SK-N-MC (cell line): ENCODE results near the gene KPNA4.
"Not testable (repeated sequence)": the region's sequence is repeated elsewhere in the genome, so short reads cannot be mapped to it uniquely, and the experiment has no call there.

Experiments used
- DNase-seq: peaks from one replicate; pipeline ENCODE4 v3.0.0-alpha.2; 2011; ENCODE audit warnings: low read depth, low spot score
- H3K27ac ChIP-seq: fragments of 200-600 bp; sonication (generic); 2 replicates; pipeline ENCODE4 v1.5.1; 2016; ENCODE audit warnings: mixed run types
- H3K36me3 ChIP-seq: fragments of 200-600 bp; sonication (generic); 2 replicates; pipeline ENCODE4 v1.6.1; 2017; ENCODE audit warnings: antibody characterized with exemption, low read length, mixed read lengths; ENCODE audit not compliant: insufficient read depth
- H3K4me3 ChIP-seq: fragments of 200-600 bp; sonication (generic); 2 replicates; pipeline ENCODE4 v1.5.1; 2016
- H3K9ac ChIP-seq: fragments of 200-600 bp; sonication (generic); 2 replicates; pipeline ENCODE4 v1.8.0; 2017; ENCODE audit warnings: mixed run types, mixed read lengths; ENCODE audit not compliant: insufficient read length
- H3K9me3 ChIP-seq: fragments of 200-600 bp; sonication (generic); 2 replicates; pipeline ENCODE4 v1.6.1; 2017; ENCODE audit warnings: low read depth, mild to moderate bottlenecking, antibody characterized with exemption, low read length, moderate library complexity, mixed read lengths
- EZH2 ChIP-seq: fragments of 200-600 bp; sonication (generic); IDR thresholded peaks from one replicate; pipeline ENCODE4 v1.6.1; 2017; ENCODE audit warnings: antibody characterized with exemption
- FOXP2 ChIP-seq: optimal IDR thresholded peaks from 2 replicates; pipeline ENCODE3; 2011; ENCODE audit warnings: mild to moderate bottlenecking, moderate library complexity; ENCODE audit not compliant: insufficient read depth; ENCODE audit errors: extremely low read length, control extremely low read depth
- POLR2AphosphoS5 ChIP-seq: IDR thresholded peaks from 2 replicates; pipeline ENCODE4 v1.6.1; 2012; ENCODE audit warnings: mild to moderate bottlenecking, low read depth, low read length, borderline replicate concordance

Gene KPNA4

DNA sequence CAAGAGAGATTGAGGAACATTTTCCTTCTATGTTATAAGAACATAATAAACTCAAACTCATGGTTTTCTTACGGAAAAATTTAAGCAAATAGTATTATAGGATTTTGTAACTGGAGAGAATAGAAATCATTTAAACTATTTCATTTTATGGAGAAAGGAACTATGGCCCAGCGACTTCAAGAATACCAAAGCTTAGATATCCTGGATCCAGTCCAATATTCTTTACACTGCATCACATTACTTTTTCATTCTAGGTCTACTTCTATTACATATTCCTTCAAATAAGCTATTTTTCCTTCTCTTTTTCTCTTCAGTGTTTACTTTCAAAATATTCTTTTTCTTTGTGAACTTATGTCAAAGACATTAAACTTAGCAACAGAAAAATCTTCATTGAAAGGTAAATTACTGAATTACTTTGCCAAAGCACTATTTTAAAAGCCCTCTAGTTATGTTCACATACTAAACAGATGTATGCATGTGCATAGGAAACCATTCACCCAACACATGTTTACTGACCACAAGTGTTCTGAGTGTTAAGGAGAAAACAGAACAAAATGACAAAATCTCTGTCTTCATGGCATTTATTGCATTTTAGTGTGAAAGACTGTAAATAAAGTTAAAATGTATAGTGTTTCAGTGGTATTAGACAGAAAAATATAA, 20.4 kb downstream of the KPNA4 start:
- Histone ChIP-seq H3K27ac (peak overlapping the region; percentile 73), H3K36me3 (peaks cover 23% of the 10 kb centered on the region), H3K4me3 (peak overlapping the region; percentile 42), H3K9me3 (peaks cover 16% of the 10 kb centered on the region), H3K9ac (peak overlapping the region; percentile 35)
- no peak for TF ChIP-seq FOXP2
- no peak for TF ChIP-seq POLR2AphosphoS5
- TF ChIP-seq EZH2 = no peak
- DNase-seq = no peak

DNA sequence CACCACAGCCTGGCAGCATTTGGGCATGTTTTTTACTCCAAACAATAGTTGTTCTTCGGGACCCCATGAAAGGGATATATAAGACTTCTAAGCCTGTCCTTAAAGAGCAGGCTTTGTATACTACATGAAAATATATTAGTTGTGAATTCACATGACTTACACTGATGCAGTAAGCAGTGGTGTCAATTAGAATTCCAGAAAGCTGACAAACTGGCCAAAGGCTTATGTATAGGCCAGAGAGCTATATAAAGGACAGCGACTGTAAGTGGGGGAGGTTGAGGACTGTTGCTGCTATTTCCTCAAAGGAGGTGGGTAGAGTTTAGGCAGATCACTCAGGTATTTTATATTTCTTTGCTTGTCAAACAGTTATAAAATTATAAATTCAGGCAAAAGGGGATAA, 24.8 kb downstream of the KPNA4 start:
- H3K36me3 ChIP-seq = peaks cover 8% of the 10 kb centered on the region
- no peak overlapping the region for H3K27ac ChIP-seq
- H3K4me3 ChIP-seq = no peak overlapping the region
- TF ChIP-seq EZH2 (no peak), POLR2AphosphoS5 (no peak), FOXP2 (no peak)
- H3K9ac ChIP-seq = no peak overlapping the region
- no peak for DNase-seq
- H3K9me3 ChIP-seq = no peaks in the 10 kb centered on the region; the same call in 1 of the 2 replicates

DNA sequence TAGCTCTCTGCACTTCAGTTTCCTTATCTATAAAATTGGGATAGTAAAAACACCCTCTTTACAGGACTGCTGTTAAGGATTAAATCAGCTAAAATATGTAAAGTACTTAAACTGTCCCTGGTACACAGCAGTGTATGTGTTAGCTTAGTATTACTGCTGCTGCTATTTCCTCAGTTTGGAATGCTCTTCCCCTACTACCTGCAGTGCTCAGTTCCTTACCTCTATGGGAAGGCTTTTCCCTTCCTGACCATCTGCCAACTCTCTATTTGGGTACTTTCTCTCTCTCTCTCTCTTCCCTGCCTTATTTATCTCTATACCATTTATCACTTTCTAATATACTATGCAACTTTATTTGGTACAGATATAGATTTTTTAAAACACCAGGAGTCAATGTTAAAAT, 26.5 kb downstream of the KPNA4 start:
- Histone ChIP-seq H3K9me3 (no peaks in the 10 kb centered on the region; the same call in 1 of the 2 replicates), H3K27ac (no peak overlapping the region), H3K9ac (no peak overlapping the region), H3K4me3 (no peak overlapping the region), H3K36me3 (peaks cover 22% of the 10 kb centered on the region)
- no peak for TF ChIP-seq POLR2AphosphoS5
- TF ChIP-seq EZH2 = no peak
- no peak for TF ChIP-seq FOXP2
- no peak for DNase-seq

DNA sequence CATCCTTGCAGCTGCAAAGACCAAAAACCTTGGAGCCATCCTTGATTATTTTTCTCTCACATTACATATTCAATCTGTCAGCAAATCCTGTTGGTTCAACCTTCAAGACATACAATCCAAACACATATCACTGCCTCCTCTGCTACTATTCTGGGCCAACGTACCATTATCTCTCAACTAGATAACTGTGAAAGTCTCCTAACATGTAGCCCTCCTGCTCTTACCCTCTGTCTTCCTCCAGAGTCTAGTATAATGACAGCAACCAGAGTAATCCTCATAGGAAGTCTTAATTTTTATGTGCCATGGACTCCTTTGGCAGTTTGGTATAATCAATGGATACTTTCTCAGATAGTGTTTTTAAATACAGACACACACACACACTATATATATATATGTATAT, 27.6 kb downstream of the KPNA4 start:
- Histone ChIP-seq H3K4me3 (no peak overlapping the region), H3K36me3 (peaks cover 22% of the 10 kb centered on the region), H3K27ac (peak overlapping the region; percentile 20; the same call in 1 of the 2 replicates), H3K9ac (no peak overlapping the region), H3K9me3 (no peaks in the 10 kb centered on the region; the same call in 1 of the 2 replicates)
- DNase-seq = no peak
- TF ChIP-seq POLR2AphosphoS5 = no peak
- TF ChIP-seq EZH2 = no peak
- TF ChIP-seq FOXP2 = no peak

DNA sequence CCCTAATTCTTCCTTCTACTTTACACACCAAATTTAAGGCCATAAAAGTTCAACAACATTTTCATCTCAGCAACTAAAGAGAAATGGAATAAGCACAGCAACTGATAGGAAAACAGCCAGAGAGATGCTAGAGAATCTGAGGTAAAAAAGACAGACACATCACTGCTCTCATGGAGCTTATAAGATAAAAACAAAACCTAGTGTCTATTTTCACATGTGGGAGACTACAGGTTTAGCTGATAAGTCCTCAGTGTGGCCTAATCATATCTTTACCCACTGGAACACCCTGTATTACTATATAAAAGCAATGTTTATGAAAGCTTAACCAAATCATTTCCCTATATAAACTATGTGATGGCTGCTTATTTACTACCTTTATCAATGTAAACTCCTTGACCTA, 33.0 kb downstream of the KPNA4 start:
- DNase-seq = no peak
- Histone ChIP-seq H3K9ac (no peak overlapping the region), H3K27ac (no peak overlapping the region), H3K36me3 (peaks cover 66% of the 10 kb centered on the region), H3K9me3 (no peaks in the 10 kb centered on the region), H3K4me3 (no peak overlapping the region)
- TF ChIP-seq FOXP2 (no peak), POLR2AphosphoS5 (no peak), EZH2 (no peak)

DNA sequence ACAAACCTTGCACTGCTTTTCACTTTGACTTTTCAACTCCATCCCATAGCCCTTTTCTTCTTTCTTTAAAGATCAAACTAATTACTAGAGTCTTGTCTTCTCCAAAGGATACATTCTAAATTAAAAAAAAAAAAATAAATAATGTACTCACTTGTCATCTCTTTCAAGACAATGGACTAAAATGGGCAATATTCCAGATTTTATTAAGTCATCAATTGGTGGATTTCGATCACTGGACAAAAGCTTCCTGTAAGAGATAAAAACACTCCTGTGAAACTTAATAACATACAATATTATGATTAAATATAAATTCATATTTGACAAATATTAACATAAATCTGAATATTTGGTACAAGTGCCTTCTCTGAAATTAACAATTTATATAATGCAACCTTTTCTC, 34.1 kb downstream of the KPNA4 start:
- no peaks in the 10 kb centered on the region for H3K9me3 ChIP-seq
- no peak overlapping the region for H3K4me3 ChIP-seq
- peaks cover 77% of the 10 kb centered on the region for H3K36me3 ChIP-seq
- TF ChIP-seq POLR2AphosphoS5 (no peak), FOXP2 (no peak), EZH2 (no peak)
- no peak overlapping the region for H3K9ac ChIP-seq
- DNase-seq = no peak
- H3K27ac ChIP-seq = no peak overlapping the region

DNA sequence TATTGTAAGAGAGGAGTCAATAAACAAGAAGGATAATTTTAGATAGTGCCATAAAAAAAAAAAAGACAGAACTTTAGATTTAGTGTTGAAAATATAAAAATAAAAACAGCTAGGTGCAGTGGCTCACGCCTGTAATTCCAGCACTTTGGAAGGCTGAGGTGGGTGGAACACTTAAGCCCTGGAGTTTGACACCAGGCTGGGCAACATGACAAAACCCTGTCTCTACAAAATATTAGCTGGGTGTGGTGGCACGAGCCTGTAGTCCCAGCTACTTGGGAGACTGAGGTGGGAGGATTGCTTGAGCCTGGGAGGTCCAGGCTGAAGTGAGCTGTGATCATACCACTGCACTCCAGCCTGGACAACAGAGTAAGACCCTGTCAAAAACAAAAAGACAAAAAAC, 49.0 kb downstream of the KPNA4 start:
- not testable (repeated sequence) for H3K4me3 ChIP-seq, H3K9ac ChIP-seq, H3K27ac ChIP-seq, DNase-seq, H3K9me3 ChIP-seq
- peaks cover 93% of the 10 kb centered on the region for H3K36me3 ChIP-seq

DNA sequence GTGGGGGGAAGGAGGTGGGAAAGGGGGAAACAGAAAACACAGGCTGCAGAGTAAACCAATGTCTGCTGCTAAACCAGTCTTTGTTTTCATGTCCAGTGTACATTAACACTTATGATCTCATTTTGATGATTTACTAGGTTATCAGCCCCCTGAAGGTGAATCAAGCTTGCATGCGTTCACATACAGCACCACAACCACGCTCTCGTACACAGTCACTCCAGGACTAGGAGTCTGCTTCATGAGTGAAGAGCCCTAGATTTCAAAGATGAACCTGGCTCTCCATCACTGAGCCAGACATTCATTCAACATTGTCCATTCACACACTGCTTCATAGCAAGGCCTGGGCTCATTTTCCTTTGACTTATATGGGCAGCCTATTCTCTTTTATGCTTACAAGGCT, 64.0 kb downstream of the KPNA4 start:
- H3K4me3 ChIP-seq = no peak overlapping the region
- H3K9ac ChIP-seq = no peak overlapping the region
- no peak overlapping the region for H3K27ac ChIP-seq
- peaks cover 68% of the 10 kb centered on the region for H3K36me3 ChIP-seq
- no peak for TF ChIP-seq POLR2AphosphoS5
- no peak for DNase-seq
- H3K9me3 ChIP-seq = no peaks in the 10 kb centered on the region

DNA sequence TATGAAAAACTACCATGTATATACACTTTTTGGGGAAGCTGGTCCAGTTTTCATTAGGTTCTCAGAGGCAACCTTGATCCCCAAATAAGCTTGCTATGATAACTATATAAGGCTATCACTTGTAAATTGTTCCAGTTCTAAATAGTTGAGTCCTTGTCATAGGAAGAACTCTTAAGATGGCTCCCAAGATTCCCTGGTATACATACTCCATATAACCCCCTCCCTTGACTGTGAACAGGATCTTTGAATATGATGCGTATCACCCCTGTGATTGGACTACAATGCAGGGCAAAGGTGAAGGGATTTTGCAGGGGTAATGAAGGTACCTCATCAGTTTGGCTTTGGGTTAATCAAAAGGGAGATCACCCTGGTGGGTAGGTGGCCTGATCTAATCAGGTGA, 67.2 kb downstream of the KPNA4 start:
- no peak for DNase-seq
- H3K36me3 ChIP-seq = peaks cover 44% of the 10 kb centered on the region
- H3K9me3 ChIP-seq = no peaks in the 10 kb centered on the region
- H3K9ac ChIP-seq = no peak overlapping the region
- TF ChIP-seq FOXP2 (no peak), POLR2AphosphoS5 (0 out of 2 replicates have a peak, but pooled peaks have one; percentile 14), EZH2 (no peak)
- no peak overlapping the region for H3K27ac ChIP-seq
- H3K4me3 ChIP-seq = no peak overlapping the region
